Stimulated activated CD4-positive, alpha-beta T cell treated with anti-CD3 and anti-CD28 coated beads, Interleukin-4, amount 100 ng/mL, for 4 hours (primary cell): ENCODE results near the gene C7.

ENCODE experiments used
- DNase-seq, 2 experiments: peaks; one replicate each; pipeline ENCODE4 v3.0.0-alpha.2; 2020

C7 gene

DNA sequence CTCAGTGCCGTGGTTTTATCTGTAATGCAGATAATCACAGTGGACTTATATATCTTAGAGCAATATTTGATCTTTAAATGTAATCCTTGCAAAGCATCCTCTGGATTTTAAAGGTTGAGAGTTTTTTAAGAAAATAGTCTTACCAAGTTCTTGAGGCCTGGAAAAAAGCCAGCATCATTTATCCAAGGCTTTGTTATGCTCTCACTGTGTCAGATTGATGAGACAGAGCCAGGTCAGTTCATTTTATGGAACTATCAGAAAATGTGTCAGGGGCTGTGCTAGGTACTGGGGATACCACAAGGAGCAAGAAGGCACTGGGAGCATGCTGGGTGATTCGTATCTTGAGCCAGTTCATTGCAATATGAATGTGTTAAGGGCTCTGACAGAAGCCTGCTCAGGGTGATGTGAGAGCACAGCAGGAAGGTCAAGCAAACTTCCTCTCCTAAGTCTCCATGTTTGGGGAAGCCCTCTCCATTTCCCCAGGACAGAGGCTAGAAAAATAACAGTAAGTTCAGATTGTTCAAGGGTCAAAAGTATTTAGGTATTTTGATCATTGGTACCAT, 19.7 kb downstream of the C7 start:
- DNase-seq: no peak

- DNase-seq: no peak
Measured at GRCh38 chr5:40932766-40933165, 23.5 kb downstream of the C7 start.

- no peak for DNase-seq
Measured at GRCh38 chr5:40937075-40937474, 27.8 kb downstream of the C7 start.

- no peak for DNase-seq
Measured at GRCh38 chr5:40939753-40940152, 30.5 kb downstream of the C7 start.

DNA sequence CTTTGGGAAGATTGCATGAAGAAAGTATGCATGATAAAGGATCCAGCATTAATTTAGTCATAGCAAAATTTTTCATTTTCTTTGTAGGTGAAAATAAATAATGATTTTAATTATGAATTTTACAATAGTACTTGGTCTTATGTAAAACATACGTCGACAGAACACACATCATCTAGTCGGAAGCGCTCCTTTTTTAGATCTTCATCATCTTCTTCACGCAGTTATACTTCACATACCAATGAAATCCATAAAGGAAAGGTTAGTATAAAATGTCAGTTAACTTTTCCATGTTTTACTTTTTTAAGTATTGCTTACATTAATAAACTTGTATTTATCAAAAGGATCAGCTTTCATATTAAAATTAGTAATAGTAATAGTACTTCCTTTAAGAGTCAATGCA, 35.8 kb downstream of the C7 start:
- no peak for DNase-seq

- DNase-seq: no peak
Measured at GRCh38 chr5:40955313-40955712, 46.0 kb downstream of the C7 start.

DNA sequence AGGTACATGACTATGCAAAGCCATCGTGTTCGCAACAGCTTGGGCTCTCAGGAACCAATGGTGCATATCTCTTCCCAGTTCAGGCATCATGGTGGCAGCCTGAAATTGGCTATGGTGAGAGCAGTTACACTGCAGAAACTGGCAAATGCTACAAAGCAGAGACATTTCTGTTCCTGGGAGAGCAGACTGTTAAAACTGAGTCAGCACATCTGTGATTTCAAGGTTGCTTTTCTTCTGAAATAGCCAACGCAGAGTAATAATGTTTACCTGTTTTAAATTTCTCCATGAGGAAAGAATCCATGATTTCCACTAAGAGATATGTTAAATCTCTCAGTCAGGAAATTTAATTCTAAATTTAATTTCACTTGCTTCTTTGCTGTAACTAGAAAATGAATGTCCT, 47.8 kb downstream of the C7 start:
- no peak for DNase-seq

DNA sequence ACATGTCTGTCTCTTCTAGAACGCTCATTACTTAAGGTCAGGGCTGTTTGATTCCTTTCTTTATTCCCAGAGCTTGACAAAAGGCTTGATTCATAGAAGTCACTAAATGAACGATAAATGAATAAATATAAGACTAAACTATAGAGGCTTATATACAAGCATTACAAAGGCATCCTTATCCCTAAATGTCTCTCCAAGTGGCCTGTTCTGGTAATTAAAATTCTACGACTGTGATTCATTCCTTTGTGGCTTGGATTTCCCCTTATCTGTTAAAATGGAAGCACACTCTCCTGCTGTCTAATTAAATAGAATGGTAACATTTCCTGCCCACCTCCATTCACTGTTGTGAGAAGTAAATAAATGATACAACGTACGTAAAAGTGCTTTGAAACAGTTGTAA, 49.5 kb downstream of the C7 start:
- DNase-seq: no peak

- DNase-seq: no peak
Measured at GRCh38 chr5:40960037-40960436, 50.7 kb downstream of the C7 start.

DNA sequence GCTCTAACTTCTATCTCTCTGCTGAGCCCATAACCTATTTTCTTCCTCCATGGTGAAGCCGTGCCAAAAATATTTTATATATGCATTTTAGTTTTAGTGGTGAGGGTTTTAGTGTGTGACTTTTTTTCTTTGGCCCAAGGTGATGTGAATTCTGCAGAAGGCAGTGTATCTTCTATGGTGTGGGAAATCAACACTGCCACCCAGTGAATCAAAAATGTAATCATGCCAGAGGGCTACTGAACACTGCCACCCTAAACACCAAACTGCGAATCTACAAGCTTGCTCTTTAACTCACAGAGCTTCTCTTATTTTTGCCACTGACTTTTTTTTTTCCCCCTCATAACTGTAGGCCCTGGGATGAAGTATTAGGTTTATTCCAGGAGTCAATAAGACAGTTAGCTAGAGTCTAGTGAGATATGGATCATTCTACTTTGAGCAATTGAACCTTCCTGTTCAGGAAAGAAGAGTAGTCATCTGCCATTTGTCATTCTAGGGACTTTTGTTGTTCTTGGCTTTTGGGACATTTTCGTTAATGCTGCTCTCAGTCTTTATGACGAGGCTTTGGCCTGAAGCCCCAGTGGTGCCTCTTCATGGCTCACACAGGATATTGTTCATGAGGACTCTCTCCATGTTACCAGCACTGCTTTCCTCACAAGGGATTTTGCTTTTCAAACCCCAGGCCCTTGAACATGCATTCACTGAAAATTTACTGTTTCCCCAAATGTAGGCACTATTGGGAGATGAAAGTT, 53.1 kb downstream of the C7 start:
- no peak for DNase-seq

DNA sequence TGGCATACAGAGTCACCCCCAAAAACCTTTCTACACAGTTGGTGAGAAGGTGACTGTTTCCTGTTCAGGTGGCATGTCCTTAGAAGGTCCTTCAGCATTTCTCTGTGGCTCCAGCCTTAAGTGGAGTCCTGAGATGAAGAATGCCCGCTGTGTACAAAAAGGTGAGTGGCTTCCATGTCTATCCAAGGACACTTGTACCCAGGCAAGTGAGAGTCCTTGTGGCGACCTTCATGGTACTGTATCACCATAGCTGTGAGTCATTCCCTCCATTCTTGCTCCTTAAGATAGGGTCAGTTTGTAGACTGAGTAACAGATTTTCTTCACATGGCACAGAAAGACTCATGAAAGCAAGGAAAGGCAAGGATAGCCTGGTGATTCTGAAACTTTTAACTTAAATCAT, 63.1 kb downstream of the C7 start:
- no peak for DNase-seq

GRCh38 chr5:40973364-40974004, 64.2 kb downstream of the C7 start:
- DNase-seq: no peak

- no peak for DNase-seq
Measured at GRCh38 chr5:40976041-40976440, 66.7 kb downstream of the C7 start.

DNA sequence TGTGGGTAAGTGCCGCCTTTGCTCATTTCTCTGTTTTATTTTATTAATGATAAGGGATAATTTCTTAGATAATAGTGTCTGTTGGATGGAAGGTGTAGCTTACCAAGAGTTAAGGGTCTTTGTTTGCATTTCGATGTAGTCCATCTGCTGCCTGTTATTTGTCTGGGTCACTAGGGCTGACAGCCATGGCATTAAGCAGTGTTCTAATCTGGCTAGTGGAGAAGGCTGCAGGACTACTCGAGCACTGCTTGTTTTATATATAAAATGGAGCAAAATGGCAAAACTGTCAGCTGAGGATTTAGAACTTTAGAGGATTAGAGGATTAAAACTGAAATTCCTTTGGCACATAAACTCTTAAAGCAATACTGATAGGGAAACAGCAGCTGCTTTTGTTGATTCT, 67.5 kb downstream of the C7 start:
- no peak for DNase-seq

- no peak for DNase-seq
Measured at GRCh38 chr5:40981420-40981819, 72.1 kb downstream of the C7 start.

GRCh38 chr5:40983781-40984180, 74.5 kb downstream of the C7 start:
- no peak for DNase-seq

GRCh38 chr5:40984884-40985283, 75.6 kb downstream of the C7 start:
- no peak for DNase-seq

DNA sequence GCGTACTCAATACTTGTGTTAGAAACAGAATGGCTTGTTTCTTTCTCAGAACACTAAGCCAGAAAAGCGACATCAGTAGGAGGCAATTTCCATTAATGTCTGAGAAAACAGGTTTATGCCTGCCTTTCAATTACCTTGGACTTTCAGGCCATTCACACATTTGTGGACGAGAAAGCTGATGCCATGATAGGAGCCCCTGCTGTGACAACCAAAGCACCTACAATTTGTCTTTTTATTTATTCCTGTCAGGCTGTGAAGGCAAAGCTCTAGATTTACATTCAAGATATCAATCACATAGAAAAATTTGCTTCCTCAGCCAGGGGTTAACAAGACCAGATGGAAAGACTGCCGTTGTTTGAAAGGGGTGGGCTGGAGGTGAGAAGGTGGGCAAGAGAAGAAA, 76.2 kb downstream of the C7 start:
- no peak for DNase-seq

DNA sequence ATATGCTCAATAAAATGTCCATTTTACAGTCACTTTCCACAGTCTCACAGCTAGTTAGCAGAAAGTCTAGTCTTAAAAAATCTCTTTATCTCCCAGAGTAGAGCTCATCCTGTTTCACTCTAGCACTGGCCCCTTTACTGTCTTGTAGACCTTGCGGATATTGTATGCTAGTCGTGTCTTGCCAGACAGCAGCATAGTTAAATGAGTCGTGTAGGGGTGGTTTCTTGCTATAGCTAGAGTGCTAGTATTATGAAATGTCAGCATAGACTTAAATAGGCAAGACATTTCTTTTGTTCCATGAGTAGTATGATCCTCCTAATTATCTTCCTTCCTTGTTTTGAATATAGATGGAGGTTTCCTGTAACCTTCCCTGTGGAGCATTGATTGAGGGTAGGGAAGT, 77.4 kb downstream of the C7 start:
- no peak for DNase-seq

GRCh38 chr5:40987349-40987748, 78.1 kb downstream of the C7 start:
- no peak for DNase-seq

DNA sequence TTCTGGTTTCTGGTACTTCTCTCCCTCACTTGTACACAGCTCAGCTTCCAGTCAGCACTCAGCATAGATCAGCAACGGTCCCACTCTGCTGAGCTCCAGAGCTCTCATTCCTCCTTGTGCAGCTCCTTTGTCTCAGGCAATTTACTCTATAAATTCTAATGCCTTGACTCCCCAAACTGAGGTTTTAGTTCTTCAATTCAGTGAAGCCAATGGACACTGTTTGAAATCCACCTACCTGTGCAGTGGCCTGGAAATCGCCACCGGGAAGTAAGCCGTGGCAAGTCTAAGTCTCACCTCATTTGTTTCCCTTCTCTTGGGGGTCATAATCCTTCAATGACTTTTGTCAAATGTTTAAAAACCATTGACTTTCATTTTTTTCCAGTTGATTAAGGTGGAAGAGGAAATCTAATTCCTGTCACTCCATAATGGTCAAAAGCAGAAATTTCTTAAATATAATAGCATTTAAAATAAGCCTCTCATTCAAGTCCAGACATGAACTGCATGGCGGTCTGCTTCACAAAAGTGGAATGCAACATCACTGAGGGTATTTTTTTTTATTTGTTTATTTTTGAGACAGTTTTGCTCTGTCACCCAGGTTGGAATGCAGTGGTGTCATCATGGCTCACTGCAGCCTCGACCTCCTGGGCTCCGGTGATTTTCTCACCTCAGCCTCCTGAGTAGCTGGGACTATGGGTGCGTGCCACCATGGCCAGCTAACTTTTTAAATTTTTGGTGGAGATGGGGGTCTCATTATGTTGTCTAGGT, 79.6 kb downstream of the C7 start:
- no peak for DNase-seq

- DNase-seq: no peak
Measured at GRCh38 chr5:40991168-40991980, 82.1 kb downstream of the C7 start.

GRCh38 chr5:40991981-40992559, 82.8 kb downstream of the C7 start:
- DNase-seq: no peak
